Neural progenitor cell (in vitro differentiated cells): ENCODE data around the gene ADGB. TPM values are rescaled to one million over a fixed set of nuclear protein-coding genes. Genes with fewer than 3 reads are reported as not detected.

Experiments used
- DNase-seq: peaks from one replicate; pipeline ENCODE4 v3.0.0-alpha.2; 2016; ENCODE audit warnings: low spot score
- H2AFZ ChIP-seq: fragments of 200-600 bp; sonication (generic); replicated peaks from 2 replicates; pipeline ENCODE4 v1.6.1; 2016; ENCODE audit warnings: antibody characterized with exemption
- H3F3A ChIP-seq: fragments of 200-600 bp; sonication (generic); 2 replicates; pipeline ENCODE4 v1.6.1; 2016; ENCODE audit warnings: antibody characterized with exemption, low read depth
- H3K27ac ChIP-seq: fragments of 200-600 bp; sonication (generic); 2 replicates; pipeline ENCODE4 v1.5.1; 2016; ENCODE audit warnings: mild to moderate bottlenecking
- H3K27me3 ChIP-seq: fragments of 200-600 bp; sonication (generic); 2 replicates; pipeline ENCODE4 v1.6.1; 2016; ENCODE audit warnings: mild to moderate bottlenecking, moderate library complexity
- H3K36me3 ChIP-seq: fragments of 200-600 bp; sonication (generic); 2 replicates; pipeline ENCODE4 v1.5.1; 2016
- H3K4me1 ChIP-seq: fragments of 200-600 bp; sonication (generic); 2 replicates; pipeline ENCODE4 v1.6.1; 2016; ENCODE audit warnings: mixed run types
- H3K4me2 ChIP-seq: fragments of 200-600 bp; sonication (generic); 2 replicates; pipeline ENCODE4 v1.6.1; 2016
- H3K4me3 ChIP-seq: fragments of 200-600 bp; sonication (generic); 2 replicates; pipeline ENCODE4 v1.5.1; 2016
- H3K79me2 ChIP-seq: fragments of 200-600 bp; sonication (generic); 2 replicates; pipeline ENCODE4 v1.6.1; 2016; ENCODE audit warnings: low read depth
- H3K9ac ChIP-seq: fragments of 200-600 bp; sonication (generic); 2 replicates; pipeline ENCODE4 v1.6.1; 2016
- H3K9me3 ChIP-seq: fragments of 200-600 bp; sonication (generic); 2 replicates; pipeline ENCODE4 v1.5.1; 2016; ENCODE audit warnings: low read depth
- H4K20me1 ChIP-seq: fragments of 200-600 bp; sonication (generic); 2 replicates; pipeline ENCODE4 v1.6.1; 2016; ENCODE audit warnings: low read depth
- H3K27ac Mint-ChIP-seq: 3 replicates; pipeline ENCODE4 v1.8.0; 2021; ENCODE audit warnings: mixed read lengths
- H3K27me3 Mint-ChIP-seq: 2 replicates; pipeline ENCODE4 v1.8.0; 2022; ENCODE audit warnings: low read depth, mild to moderate bottlenecking, inconsistent platforms, moderate library complexity, mixed read lengths; ENCODE audit not compliant: insufficient read depth
- H3K36me3 Mint-ChIP-seq: 3 replicates; pipeline ENCODE4 v1.8.0; 2021; ENCODE audit warnings: mixed read lengths
- H3K4me1 Mint-ChIP-seq: 3 replicates; pipeline ENCODE4 v1.8.0; 2021; ENCODE audit warnings: mixed read lengths
- H3K4me3 Mint-ChIP-seq: 3 replicates; pipeline ENCODE4 v1.8.0; 2021; ENCODE audit warnings: mild to moderate bottlenecking, moderate library complexity, mixed read lengths
- H3K9me3 Mint-ChIP-seq: 3 replicates; pipeline ENCODE4 v1.8.0; 2020; ENCODE audit warnings: mixed read lengths
- CTCF ChIP-seq: fragments of 200-600 bp; sonication (generic); IDR thresholded peaks from 2 replicates; pipeline ENCODE4 v1.5.1; 2017; ENCODE audit warnings: antibody characterized with exemption, mild to moderate bottlenecking
- EZH2 ChIP-seq: fragments of 200-600 bp; sonication (generic); IDR thresholded peaks from 2 replicates; pipeline ENCODE4 v1.6.1; 2017; ENCODE audit warnings: antibody characterized with exemption, mild to moderate bottlenecking, moderate library complexity
- EZH2phosphoT487 ChIP-seq: fragments of 200-600 bp; sonication (generic); IDR thresholded peaks from 2 replicates; pipeline ENCODE4 v1.6.1; 2017; ENCODE audit warnings: antibody characterized with exemption
- total RNA-seq: library from RNA; depleted of rRNA; stranded (reverse); fragments of >200 nt; gene quantifications from 2 replicates; pipeline ENCODE4 v1.2.3, GENCODE V29; 2015; ENCODE audit warnings: low replicate concordance

ADGB gene
- total RNA-seq, 1 donor from 2014 or later: not detected

DNA sequence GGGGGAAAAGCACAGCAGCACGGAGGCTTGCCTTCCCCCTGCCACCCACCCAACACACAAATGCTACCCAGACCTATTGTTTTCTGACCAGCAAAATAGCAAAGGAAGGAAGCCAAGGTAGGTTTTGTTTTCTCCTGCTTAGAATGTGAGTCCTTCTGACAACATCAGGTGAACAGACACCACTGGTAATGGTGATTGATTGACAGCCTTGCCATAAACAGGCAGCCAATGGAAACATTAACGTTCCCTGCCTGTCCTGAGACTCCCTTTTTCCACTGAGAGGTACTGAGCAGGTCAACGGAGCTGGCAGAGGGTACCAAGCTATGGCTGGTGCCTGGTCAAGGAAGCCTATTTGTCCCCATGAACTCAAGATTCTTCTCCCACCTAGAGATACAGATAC lies 234.4 kb downstream of the ADGB start:
- H3K9me3 Mint-ChIP-seq: peaks cover 3% of the 10 kb centered on the region

DNA sequence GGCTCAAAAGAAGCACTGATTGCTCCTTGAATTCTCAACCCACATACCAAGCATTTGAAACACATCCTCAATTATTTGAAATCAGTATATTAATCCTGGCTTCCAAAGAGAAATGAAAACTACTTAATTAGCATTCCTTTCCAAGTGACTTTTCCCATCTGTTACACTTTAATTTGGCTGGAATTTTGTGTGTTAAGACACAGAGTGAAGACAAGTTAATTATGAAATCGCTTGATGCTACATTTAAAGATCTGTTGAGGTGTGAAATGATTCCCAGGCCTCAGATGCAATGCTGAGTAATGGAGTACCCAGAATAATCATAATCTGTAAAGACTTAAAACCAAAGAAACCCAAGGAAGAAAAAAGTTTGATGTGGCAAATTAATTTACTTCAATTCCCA lies 241.4 kb downstream of the ADGB start:
- H3K36me3 Mint-ChIP-seq: no peaks in the 10 kb centered on the region
- no peak for TF ChIP-seq EZH2phosphoT487
- no peak for TF ChIP-seq CTCF
- no peak for TF ChIP-seq EZH2
- Histone ChIP-seq H2AFZ (no peak overlapping the region), H3K27me3 (no peaks in the 10 kb centered on the region), H3K9me3 (no peaks in the 10 kb centered on the region), H3K4me2 (no peak overlapping the region), H3K4me1 (no peaks in the 10 kb centered on the region), H4K20me1 (no peaks in the 10 kb centered on the region), H3K9ac (no peak overlapping the region), H3F3A (no peaks in the 10 kb centered on the region), H3K4me3 (no peak overlapping the region), H3K36me3 (no peaks in the 10 kb centered on the region), H3K79me2 (no peaks in the 10 kb centered on the region), H3K27ac (no peak overlapping the region)
- DNase-seq: no peak
- H3K9me3 Mint-ChIP-seq: no peaks in the 10 kb centered on the region
- no peak overlapping the region for H3K27ac Mint-ChIP-seq
- peaks cover 16% of the 10 kb centered on the region for H3K4me1 Mint-ChIP-seq
- no peak overlapping the region for H3K4me3 Mint-ChIP-seq
- H3K27me3 Mint-ChIP-seq: no peaks in the 10 kb centered on the region

More for the DNA sequence above, 234.4 kb downstream of the ADGB start:
- Histone ChIP-seq H3K9ac (no peak overlapping the region), H4K20me1 (no peaks in the 10 kb centered on the region), H3K36me3 (no peaks in the 10 kb centered on the region), H3K79me2 (no peaks in the 10 kb centered on the region), H3F3A (no peaks in the 10 kb centered on the region), H3K9me3 (no peaks in the 10 kb centered on the region), H3K27ac (no peak overlapping the region), H3K4me3 (no peak overlapping the region), H3K4me2 (no peak overlapping the region), H2AFZ (no peak overlapping the region), H3K27me3 (no peaks in the 10 kb centered on the region), H3K4me1 (peaks cover 1% of the 10 kb centered on the region)
- H3K4me1 Mint-ChIP-seq: no peaks in the 10 kb centered on the region
- no peak for TF ChIP-seq EZH2phosphoT487
- TF ChIP-seq CTCF: no peak
- no peak for TF ChIP-seq EZH2
- H3K27ac Mint-ChIP-seq: no peak overlapping the region
- H3K4me3 Mint-ChIP-seq: no peak overlapping the region
- no peaks in the 10 kb centered on the region for H3K27me3 Mint-ChIP-seq
- DNase-seq: no peak
- H3K36me3 Mint-ChIP-seq: no peaks in the 10 kb centered on the region

GRCh38 chr6:146840641-146841040 lies 241.9 kb downstream of the ADGB start:
- Mint-ChIP-seq H3K9me3 (peaks cover 2% of the 10 kb centered on the region), H3K36me3 (no peaks in the 10 kb centered on the region), H3K4me3 (no peak overlapping the region), H3K27me3 (no peaks in the 10 kb centered on the region), H3K27ac (no peak overlapping the region), H3K4me1 (peaks cover 16% of the 10 kb centered on the region)
- DNase-seq: no peak
- Histone ChIP-seq H4K20me1 (no peaks in the 10 kb centered on the region), H3K79me2 (no peaks in the 10 kb centered on the region), H2AFZ (no peak overlapping the region), H3K27me3 (no peaks in the 10 kb centered on the region), H3K4me2 (no peak overlapping the region), H3F3A (no peaks in the 10 kb centered on the region), H3K36me3 (no peaks in the 10 kb centered on the region), H3K9me3 (no peaks in the 10 kb centered on the region), H3K27ac (no peak overlapping the region), H3K9ac (no peak overlapping the region), H3K4me1 (no peaks in the 10 kb centered on the region), H3K4me3 (no peak overlapping the region)
- TF ChIP-seq CTCF (no peak), EZH2 (no peak), EZH2phosphoT487 (no peak)
